ENCODE measurements around the gene PI16.

DNA sequence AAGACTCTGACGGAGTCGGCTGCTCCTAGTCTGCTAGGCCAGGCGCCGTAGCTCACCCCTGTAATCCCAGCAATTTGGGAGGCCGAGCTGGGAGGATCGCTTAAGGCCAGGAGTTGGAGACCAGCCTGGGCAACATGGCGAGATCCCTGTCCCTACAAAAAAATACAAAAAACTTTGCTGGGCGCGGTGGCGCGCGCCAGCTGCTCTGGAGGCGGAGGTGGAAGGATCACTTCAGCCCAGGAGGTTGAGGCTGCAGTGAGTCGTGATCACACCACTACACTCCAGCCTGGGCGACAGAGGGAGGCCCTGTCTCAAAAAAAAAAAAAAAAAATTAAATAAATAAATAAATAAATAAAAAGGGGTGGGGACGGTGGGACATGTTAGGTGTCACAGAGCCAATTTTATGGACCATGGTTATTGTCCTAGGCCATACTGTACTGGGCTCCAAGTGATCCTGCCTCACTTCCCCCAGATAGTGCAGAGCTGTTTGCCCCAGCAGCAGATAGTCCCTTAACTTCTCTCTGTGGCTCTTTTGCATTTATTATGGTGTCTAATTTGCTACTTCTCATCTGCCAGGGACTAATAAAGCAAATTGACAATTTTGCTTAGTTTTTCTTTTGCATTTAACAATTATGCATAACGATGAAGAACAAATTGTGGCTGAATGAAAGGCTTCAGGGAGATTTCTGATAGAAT, 5.2 kb downstream of the PI16 start:
- TF ChIP-seq SIN3A (IDR thresholded peaks at IDR 0.05; ENCODE audit: borderline replicate concordance, low read depth, low read length) = no peak
- no peak for TF ChIP-seq ZBTB20 (CRISPR knock-in tag; IDR thresholded peaks at IDR 0.05; ENCODE audit: borderline replicate concordance, low read depth)
- no peak for TF ChIP-seq CTCF (CRISPR knock-in tag; IDR thresholded peaks at IDR 0.05)

All from HepG2 (cell line).